Parathyroid adenoma (tissue), 2 donors: ENCODE data around the gene SLC9A9.

Source experiments
- H2AFZ ChIP-seq: fragments of 300-600 bp; sonication (generic); one replicate; pipeline ENCODE4 v1.7.0; 2017; ENCODE audit warnings: antibody characterized with exemption, mild to moderate bottlenecking
- H3K27ac ChIP-seq: fragments of 300-600 bp; sonication (generic); one replicate; pipeline ENCODE4 v1.7.0; 2017
- H3K27me3 ChIP-seq: fragments of 300-600 bp; sonication (generic); one replicate; pipeline ENCODE4 v1.7.0; 2017; ENCODE audit warnings: low read length; ENCODE audit not compliant: control insufficient read depth, insufficient read depth
- H3K36me3 ChIP-seq: fragments of 300-600 bp; sonication (generic); one replicate; pipeline ENCODE4 v1.7.0; 2017; ENCODE audit warnings: low read length; ENCODE audit not compliant: control insufficient read depth, insufficient read depth
- H3K4me1 ChIP-seq: fragments of 300-600 bp; sonication (generic); one replicate; pipeline ENCODE4 v1.7.0; 2017; ENCODE audit warnings: control low read depth
- H3K4me2 ChIP-seq: fragments of 300-600 bp; sonication (generic); one replicate; pipeline ENCODE4 v1.7.0; 2017; ENCODE audit warnings: low read length
- H3K4me3 ChIP-seq: fragments of 300-600 bp; sonication (generic); one replicate; pipeline ENCODE4 v1.7.0; 2017; ENCODE audit warnings: low read depth, low read length
- H3K79me2 ChIP-seq: fragments of 300-600 bp; sonication (generic); one replicate; pipeline ENCODE4 v1.7.0; 2017; ENCODE audit warnings: control low read depth
- H3K9ac ChIP-seq: fragments of 300-600 bp; sonication (generic); one replicate; pipeline ENCODE4 v1.7.0; 2017; ENCODE audit warnings: mild to moderate bottlenecking
- H3K9me3 ChIP-seq: fragments of 300-600 bp; sonication (generic); one replicate; pipeline ENCODE4 v1.7.0; 2017; ENCODE audit warnings: low read length; ENCODE audit not compliant: control insufficient read depth
- CTCF ChIP-seq: fragments of 300-600 bp; sonication (generic); IDR thresholded peaks from one replicate; pipeline ENCODE4 v1.7.0; 2017; ENCODE audit warnings: antibody characterized with exemption, mild to moderate bottlenecking
- donor health status: primary hyperparathyroidism.

The SLC9A9 gene

GRCh38 chr3:143344516-143345165, 503.6 kb downstream of the SLC9A9 start:
- H3K9ac ChIP-seq: no peak overlapping the region
- no peaks in the 10 kb centered on the region for H3K4me1 ChIP-seq
- no peaks in the 10 kb centered on the region for H3K9me3 ChIP-seq
- no peaks in the 10 kb centered on the region for H3K79me2 ChIP-seq
- H3K27me3 ChIP-seq: no peaks in the 10 kb centered on the region
- no peak overlapping the region for H3K27ac ChIP-seq
- no peak overlapping the region for H3K4me3 ChIP-seq
- no peaks in the 10 kb centered on the region for H3K36me3 ChIP-seq
- H3K4me2 ChIP-seq: no peak overlapping the region
- no peak overlapping the region for H2AFZ ChIP-seq
- TF ChIP-seq CTCF: no peak

- Histone ChIP-seq H3K4me1 (no peaks in the 10 kb centered on the region), H3K27me3 (no peaks in the 10 kb centered on the region), H3K36me3 (no peaks in the 10 kb centered on the region), H3K9me3 (no peaks in the 10 kb centered on the region), H3K79me2 (no peaks in the 10 kb centered on the region), H3K27ac (no peak overlapping the region), H3K4me2 (no peak overlapping the region), H2AFZ (no peak overlapping the region), H3K9ac (no peak overlapping the region), H3K4me3 (no peak overlapping the region)
- no peak for TF ChIP-seq CTCF
These were observed 504.3 kb downstream of the SLC9A9 start for GRCh38 chr3:143343944-143344343.

- no peak overlapping the region for H2AFZ ChIP-seq
- TF ChIP-seq CTCF: no peak
- no peaks in the 10 kb centered on the region for H3K27me3 ChIP-seq
- H3K4me3 ChIP-seq: no peak overlapping the region
- no peaks in the 10 kb centered on the region for H3K9me3 ChIP-seq
- H3K9ac ChIP-seq: no peak overlapping the region
- H3K27ac ChIP-seq: no peak overlapping the region
- no peaks in the 10 kb centered on the region for H3K36me3 ChIP-seq
- no peaks in the 10 kb centered on the region for H3K79me2 ChIP-seq
- no peaks in the 10 kb centered on the region for H3K4me1 ChIP-seq
- no peak overlapping the region for H3K4me2 ChIP-seq
These were observed 505.2 kb downstream of the SLC9A9 start for GRCh38 chr3:143343031-143343430.

- Histone ChIP-seq H3K79me2 (no peaks in the 10 kb centered on the region), H3K9ac (no peak overlapping the region), H2AFZ (no peak overlapping the region), H3K4me3 (no peak overlapping the region), H3K36me3 (no peaks in the 10 kb centered on the region), H3K9me3 (no peaks in the 10 kb centered on the region), H3K4me2 (no peak overlapping the region), H3K27me3 (no peaks in the 10 kb centered on the region), H3K4me1 (no peaks in the 10 kb centered on the region), H3K27ac (no peak overlapping the region)
- no peak for TF ChIP-seq CTCF
These were observed 508.8 kb downstream of the SLC9A9 start for GRCh38 chr3:143339451-143339850.

- TF ChIP-seq CTCF: no peak
- Histone ChIP-seq H3K9me3 (no peaks in the 10 kb centered on the region), H3K79me2 (no peaks in the 10 kb centered on the region), H3K4me1 (no peaks in the 10 kb centered on the region), H3K9ac (no peak overlapping the region), H2AFZ (no peak overlapping the region), H3K27me3 (no peaks in the 10 kb centered on the region), H3K4me3 (no peak overlapping the region), H3K4me2 (no peak overlapping the region), H3K36me3 (no peaks in the 10 kb centered on the region), H3K27ac (no peak overlapping the region)
These were observed 510.9 kb downstream of the SLC9A9 start for GRCh38 chr3:143337387-143337786.
